Stimulated activated CD4-positive, alpha-beta T cell treated with anti-CD3 and anti-CD28 coated beads, Interleukin-12 subunit alpha, Interleukin-12 subunit beta, amount 100 ng/mL, for 24 hours (primary cell): ENCODE results near the gene TANGO6.

ENCODE experiments used
- DNase-seq, 2 experiments: peaks; one replicate each; pipeline ENCODE4 v3.0.0-alpha.2; 2020; ENCODE audit warnings: low read depth in 2 of 2

The TANGO6 gene

GRCh38 chr16:68909099-68909733 is 65.9 kb downstream of the TANGO6 start:
- no peak for DNase-seq

DNA sequence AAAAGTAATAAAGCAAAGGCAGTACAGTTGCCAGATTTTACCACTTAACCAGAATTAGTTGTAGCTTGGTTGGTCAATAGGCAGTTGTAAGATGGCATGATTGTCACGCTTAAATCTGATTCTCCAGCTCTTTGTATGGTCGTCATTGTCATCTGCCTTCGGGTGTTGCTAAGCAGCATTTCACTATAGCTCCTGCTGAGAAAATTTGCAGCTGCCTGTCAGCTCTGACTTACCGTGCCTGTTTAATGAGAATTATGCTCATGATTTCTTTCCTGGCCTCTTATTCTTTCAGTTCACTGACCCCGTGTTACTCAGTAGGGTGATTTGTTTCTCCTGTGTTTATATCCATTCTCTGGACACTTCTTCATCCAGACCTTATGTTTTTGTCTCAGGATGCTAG is 66.7 kb downstream of the TANGO6 start:
- no peak for DNase-seq

GRCh38 chr16:68915589-68915988 is 72.3 kb downstream of the TANGO6 start:
- DNase-seq, result no peak

DNA sequence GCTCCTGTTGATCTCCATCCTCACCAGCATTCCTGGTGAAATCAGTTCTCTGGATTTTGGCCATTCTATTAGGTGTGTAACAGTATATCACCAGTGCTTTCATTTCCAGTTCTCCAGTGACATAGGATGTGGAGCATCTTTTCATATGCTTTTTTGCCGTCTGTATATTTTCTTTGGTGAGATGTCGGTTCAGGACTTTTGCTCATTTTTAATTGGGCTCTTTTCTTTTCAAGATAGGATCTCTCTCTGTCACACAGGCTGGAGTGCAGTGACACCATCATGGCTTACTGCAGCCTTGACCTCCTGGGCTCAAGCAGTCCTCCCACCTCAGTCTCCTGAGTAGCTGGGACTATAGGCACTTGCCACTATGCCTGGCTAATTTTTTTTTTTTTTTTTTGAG is 74.2 kb downstream of the TANGO6 start:
- no peak for DNase-seq

- no peak for DNase-seq
These were observed 77.0 kb downstream of the TANGO6 start for GRCh38 chr16:68920349-68920748.

DNA sequence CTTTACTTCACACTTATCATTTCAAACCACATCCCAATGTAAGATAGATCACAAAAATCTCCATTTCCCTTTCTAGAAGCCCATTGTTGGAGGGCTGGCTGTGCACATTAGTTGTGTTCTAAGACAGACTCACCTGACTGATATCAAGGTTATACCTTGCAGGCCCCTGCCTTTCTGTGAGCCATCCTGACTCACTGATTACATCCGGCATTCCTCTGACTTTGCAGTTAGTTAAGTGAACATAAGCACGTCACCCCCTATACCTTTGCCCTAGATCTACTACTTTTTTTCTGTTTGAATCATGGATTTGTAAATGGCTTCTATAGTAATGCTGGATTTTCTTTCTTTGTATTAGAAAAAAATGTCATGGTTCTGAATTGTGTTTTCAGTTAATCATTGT is 78.3 kb downstream of the TANGO6 start:
- DNase-seq, result no peak

DNA sequence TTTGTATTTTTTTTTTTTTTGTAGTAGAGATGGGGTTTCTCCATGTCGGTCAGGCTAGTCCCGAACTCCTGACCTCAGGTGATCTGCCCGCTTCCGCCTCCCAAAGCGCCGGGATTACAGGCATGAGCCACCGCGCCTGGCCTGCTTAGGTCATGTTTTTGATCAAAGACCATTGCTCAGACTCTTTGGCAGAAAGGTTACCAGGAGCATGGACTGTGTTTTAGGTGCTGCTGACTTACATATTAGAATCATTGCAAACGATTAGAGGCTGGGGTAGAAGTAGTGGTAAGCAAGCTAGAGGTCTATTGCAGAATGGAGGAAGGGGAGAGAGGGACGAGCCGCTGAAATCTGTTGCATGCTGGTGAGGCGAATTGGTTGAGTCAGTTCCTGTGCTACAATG is 79.8 kb downstream of the TANGO6 start:
- no peak for DNase-seq

GRCh38 chr16:68927018-68927417 is 83.7 kb downstream of the TANGO6 start:
- DNase-seq, result no peak

DNA sequence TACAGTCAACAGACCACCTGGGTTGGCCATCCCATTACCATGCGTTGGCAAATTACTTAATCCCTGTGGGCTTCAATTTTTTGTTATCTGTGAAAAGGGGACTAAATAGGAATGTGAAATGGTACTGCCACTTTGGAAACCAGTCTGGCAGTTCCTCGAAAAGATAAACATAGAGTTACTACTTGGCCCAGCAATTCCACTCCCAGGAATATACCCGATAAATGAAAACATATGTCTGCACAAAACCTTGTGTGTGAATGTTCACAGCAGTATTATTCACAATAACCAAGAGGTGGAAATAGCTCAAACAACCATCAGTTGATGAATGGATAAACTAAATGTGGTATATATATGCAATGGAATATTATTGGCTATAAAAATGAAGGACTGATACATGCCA is 87.9 kb downstream of the TANGO6 start:
- DNase-seq, result no peak

- no peak for DNase-seq
These were observed 91.1 kb downstream of the TANGO6 start for GRCh38 chr16:68934402-68934801.

DNA sequence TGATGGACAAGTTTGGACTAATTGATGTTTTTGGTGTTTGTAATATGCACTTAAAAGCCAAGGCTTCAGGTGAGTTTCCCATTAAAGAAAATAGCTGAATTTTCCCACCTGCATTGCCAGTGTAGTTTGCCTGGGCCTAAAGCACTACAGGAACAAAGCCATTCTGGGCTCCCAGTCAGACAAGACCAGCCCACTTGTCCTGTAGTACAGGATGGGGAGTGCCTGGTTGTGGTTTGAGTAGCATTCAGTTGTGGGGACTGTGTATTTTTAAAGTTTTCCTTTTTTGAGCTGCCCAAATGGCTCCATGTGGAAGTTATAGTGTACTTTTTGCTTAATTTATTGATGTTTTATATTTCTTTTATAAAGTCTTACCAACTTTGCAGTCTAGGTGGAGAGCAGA is 91.7 kb downstream of the TANGO6 start:
- no peak for DNase-seq

DNA sequence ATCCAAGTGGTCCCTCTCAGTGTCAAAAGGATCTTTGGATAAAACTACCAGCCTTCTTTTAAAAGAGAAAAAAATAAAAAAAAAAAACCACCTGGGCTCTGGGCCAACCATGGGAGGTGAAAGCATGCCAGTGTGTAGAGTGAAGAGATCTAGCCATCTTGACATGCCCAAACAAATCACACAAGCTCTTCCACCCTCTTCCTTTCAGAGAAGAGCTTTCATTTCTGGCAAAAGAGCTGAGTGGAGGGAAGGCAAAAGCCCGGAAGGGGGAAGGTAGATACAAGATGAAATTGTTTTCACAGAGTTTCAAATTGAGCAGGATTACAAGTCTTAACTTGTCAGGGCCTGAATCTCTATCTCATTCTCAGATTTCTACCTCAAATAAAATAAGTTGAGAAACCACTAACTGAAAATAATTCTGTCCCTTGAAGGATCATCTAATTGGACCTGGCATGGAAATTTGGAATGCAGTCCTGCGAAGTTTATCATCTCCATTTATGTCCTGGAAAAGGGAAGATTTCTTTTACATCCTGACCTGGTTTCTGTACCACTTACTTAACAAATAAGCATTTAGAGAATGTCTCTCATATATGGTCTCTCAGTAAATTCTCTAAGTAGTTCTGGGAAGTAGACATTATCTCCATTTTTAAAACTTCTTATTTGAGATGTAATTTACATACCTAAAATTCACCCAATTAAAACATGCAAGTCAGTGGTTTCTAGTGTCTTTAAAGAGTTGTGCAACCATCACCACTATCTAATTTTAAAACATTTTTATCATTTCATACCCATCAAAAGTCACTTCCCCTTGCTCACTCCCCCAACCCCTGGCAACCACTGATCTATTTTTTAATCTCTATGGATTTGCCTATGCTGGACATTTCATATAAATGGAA is 93.7 kb downstream of the TANGO6 start:
- DNase-seq, result no peak

DNA sequence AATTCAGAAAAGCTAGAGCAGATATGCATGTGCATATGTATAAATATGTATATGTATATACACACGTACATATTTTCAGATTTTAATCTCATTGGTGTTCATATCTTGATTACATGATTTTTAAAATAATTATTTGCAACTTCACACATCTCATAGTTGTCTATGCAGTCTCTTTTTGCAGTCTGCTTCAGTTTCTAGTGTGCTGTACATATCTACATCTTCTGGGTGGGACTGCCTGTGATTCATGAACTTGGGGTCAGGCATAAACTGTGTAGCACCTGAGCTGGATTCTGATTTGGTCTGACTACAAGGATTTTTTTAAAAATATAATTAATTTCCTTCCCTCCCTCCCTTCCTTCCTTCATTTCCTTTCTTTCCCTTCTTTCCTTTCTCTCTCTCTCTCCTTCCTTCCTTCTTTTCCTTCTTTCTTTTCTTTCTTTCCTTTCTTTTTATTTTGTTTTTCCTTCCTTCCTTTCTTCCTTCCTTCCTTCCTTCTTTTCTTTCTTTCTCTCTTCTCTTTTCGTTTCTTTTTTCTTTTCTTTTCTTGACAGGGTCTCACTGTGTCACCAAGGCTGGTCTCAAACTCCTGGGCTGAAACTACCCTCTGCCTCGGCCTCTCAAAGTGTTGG is 96.5 kb downstream of the TANGO6 start:
- no peak for DNase-seq

DNA sequence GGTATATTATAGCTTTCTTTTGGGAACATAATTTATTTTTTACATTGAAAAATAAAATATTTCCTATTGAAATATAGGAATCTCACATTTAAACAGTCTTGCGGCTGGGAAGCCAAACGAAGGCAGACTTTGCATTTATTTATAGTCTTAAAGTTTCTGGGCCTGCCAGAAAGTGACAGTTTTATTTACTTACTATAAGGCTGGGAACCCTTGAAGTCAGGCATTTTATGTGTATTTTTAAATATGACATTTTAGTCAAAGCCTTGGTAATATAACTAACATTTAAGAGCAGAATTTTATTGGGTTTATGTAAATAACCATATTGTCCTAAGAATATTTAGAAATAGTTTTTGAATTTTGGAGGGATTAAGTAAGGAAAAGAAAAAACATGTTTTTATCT is 97.5 kb downstream of the TANGO6 start:
- DNase-seq, result no peak

- no peak for DNase-seq
These were observed 100.6 kb downstream of the TANGO6 start for GRCh38 chr16:68943961-68944360.

GRCh38 chr16:68948230-68948910 is 105.0 kb downstream of the TANGO6 start:
- no peak for DNase-seq

GRCh38 chr16:68951991-68952877 is 108.9 kb downstream of the TANGO6 start:
- no peak for DNase-seq

DNA sequence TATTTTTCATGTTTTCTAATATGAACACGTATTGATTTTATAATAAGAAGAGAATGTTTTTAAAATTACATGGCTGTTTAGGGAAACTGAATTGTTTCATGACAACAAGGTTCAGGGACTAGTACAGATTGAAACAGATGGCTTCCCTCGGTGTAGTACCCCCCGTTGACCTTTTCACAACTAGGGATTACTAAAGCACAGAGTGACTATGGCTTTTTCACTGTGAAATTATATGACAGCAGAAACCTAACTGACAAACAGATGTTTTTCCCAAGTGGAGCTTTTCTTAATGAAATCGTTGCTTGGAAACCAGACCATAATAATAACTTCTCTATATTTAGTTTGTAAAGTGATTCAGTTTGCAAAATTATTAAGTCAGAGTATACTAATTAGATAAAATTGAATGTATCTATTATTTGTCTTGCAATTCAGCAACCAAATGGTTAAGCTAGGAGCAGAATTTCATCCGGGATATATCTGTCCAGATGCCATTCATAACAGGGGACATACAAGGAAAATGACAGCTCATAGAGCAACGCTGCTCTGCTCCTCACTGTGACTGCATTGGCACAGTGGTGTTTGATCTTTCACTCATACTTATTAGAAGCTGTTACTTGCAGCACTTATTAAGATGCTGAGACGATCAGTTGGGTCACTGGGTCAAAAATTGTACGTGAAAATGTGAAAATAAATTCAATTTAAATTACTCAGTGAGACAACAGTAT is 111.7 kb downstream of the TANGO6 start:
- no peak for DNase-seq

DNA sequence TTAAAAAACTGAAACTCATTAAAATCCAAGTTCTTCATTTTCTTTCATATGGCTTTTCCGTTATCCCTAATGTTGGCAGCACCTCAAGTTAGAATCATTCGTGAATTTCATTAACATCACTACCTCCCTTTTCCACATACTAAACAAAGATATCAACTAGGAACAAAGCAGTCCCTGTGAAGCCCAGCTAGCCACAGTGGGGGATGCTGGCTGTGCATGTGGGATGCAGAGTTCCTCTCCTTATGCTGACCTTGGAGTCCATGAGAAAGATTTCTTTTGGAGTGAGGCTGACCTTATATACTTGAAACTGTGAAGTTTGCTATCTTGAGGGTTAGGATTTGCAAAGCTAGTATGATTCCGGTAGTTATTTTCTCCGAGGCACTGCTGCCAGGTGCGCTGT is 117.6 kb downstream of the TANGO6 start:
- no peak for DNase-seq

DNA sequence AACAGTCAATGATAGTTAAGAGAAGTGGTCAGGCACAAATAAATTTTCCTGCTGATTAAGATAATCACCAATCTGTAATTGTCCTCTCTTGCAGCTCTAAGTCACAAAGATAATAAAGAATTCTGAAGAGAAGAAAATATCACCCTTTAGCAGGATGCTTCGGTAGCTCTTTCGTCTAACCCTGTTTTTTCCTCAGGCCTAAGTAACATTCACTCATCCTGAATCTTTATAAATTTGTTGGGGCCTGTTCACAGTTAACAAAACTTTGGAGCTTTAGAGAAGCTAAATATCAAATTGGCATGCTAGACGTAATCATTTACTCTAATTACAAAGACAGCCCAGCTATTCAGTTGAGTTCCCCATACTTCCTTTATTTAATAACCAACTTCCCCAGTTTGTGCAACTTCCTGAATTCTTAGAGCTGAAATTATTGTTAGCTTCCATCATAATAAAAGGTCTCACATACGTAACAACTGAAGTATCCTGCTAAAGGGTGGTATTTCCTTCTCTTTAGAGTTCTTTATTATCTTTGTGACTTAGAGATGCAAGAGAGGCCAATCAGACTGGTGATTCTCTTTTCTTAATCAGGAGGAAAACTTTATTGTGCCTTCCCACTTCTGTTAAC is 118.6 kb downstream of the TANGO6 start:
- DNase-seq, result no peak
